Fibroblast of skin of right quadriceps (primary cell): Measurements from ENCODE around the gene KPNA2.
A peak's percentile ranks its signal among the peaks of the same experiment; 100 is the strongest.
"Not testable (repeated sequence)": the region's sequence is repeated elsewhere in the genome, so short reads cannot be mapped to it uniquely, and the experiment has no call there.

Experiments
- DNase-seq: peaks from one replicate; pipeline ENCODE4 v3.0.0-alpha.2; 2013

KPNA2 gene

DNA sequence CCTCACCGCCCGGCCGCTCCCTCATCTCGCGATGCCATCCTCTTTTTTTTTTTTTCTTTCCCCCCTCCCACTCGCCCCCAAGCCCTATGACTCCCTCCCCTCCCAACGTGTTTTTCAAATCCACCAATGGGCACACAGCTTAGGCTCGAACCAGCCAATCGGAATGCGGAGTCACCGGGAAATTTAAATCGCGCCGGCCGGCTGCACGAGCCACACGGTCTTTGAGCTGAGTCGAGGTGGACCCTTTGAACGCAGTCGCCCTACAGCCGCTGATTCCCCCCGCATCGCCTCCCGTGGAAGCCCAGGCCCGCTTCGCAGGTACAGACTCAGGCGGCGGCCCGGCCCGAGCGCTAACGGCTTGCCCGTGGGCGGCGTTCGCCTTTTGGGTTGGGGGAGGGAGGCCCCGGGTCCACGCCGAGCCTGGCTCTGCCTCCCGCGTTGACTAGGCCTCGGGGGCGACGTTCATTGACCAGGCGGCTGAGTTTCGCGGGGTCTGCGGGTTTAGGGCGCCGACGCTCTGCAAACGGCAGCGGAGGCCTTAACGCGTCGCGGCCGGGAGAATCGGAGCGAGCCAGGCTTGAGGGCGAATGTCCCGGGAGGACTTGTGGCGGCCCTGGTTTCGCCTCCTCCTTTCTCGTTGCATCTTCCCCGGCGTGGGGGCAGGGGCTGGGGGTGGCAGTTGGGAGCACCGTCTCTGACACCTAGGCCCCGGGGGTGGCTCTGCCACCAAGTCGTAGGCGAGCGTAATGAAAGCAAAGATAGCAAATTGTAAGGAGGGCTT, at the start of gene KPNA2:
KPNA2 (plus strand) TSS at position 213 of the 781 bp plus-strand sequence. CDS start 1,398 bp downstream, outside the sequence.
- peak; percentile 98 for DNase-seq

DNA sequence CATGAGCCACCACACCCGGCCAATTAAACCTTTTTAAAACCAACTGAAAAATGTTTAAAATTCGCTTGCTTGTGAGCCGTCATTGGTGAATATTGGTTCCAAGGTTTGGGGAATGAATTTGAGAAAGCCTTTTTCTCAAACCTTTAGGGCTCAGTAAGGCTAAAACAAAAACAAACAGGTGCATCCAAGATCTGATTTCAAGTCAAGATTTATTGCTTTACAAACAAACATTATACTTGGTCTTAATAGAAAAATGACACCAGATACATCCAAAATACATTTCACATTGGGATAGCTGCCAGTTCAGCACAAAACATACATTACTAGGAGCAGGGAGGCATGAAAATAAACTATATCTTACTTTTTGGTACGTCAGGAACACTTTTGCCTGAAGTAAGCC, 44.6 kb upstream of the KPNA2 start:
- no peak for DNase-seq

- DNase-seq = no peak
Measured at GRCh38 chr17:67992548-67993152, 42.9 kb upstream of the KPNA2 start.

GRCh38 chr17:67993153-67993997, 42.2 kb upstream of the KPNA2 start:
- peak; percentile 85 for DNase-seq

- no peak for DNase-seq
Measured at GRCh38 chr17:67993998-67994361, 41.6 kb upstream of the KPNA2 start.

GRCh38 chr17:67994817-67995569, 40.5 kb upstream of the KPNA2 start:
- DNase-seq = peak; percentile 63

- no peak for DNase-seq
Measured at GRCh38 chr17:67995570-67996263, 39.8 kb upstream of the KPNA2 start.

- DNase-seq = peak; percentile 30
Measured at GRCh38 chr17:67996301-67997171, 39.0 kb upstream of the KPNA2 start, which contains the start of gene C17orf58. Gene C17orf58 (minus strand): TSS chr17:67996469. CDS start chr17:67996198, 271 bp downstream.

GRCh38 chr17:67998466-67998865, 37.1 kb upstream of the KPNA2 start:
- peak; percentile 38 for DNase-seq

- DNase-seq = no peak
Measured at GRCh38 chr17:67999291-67999911, 36.1 kb upstream of the KPNA2 start.

GRCh38 chr17:68004201-68004600, 31.3 kb upstream of the KPNA2 start:
- DNase-seq = no peak

GRCh38 chr17:68006797-68007196, 28.7 kb upstream of the KPNA2 start:
- no peak for DNase-seq

GRCh38 chr17:68011199-68011665, 24.3 kb upstream of the KPNA2 start:
- no peak for DNase-seq

DNA sequence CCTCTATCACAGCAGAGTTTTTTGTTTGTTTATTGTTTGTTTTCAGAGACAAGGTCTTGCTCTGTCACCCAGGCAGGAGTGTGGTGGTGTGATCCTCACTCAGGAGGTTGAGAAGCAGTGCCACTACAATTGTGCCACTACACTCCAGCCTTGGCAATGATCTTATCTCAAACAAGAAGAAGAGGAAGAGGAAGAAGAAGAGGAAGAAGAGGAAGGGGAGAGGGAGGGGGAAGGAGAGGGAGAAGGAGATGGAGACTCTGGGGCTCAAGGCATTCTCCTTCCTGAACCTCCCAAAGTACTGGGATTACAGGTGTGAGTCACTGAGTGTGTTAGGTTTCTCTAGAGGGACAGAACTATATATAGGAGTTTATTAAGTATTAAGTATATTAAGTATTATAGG, 22.1 kb upstream of the KPNA2 start:
- no peak for DNase-seq

DNA sequence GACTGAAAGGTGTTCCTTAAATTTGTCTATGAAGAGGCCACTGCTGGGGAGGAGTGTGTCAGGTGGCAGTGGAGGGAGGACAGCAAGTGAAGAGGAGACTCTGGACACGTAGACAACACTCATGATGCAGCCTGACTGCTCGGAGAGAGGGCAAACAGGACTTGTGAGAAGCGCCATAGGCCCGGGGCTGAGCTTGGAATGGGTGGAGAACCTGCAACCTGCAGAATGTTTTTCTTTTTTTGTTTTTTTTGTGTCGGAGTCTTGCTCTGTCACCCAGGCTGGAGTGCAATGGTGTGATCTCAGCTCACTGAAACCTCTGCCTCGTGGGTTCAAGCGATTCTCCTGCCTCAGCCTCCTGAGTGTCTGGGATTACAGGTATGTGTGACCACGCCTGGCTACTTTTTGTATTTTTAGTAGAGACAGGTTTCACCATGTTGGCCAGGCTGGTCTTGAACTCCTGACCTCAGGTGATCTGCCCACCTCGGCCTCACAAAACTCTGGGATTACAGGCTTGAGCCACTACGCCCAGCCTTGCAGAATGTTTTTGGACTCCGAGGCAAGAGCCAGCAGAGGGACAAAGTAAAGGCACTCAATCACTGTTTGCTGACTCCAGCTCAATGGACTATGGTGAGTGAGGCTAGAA, 20.3 kb upstream of the KPNA2 start:
- DNase-seq = no peak

- DNase-seq = no peak
Measured at GRCh38 chr17:68016838-68017237, 18.7 kb upstream of the KPNA2 start.

DNA sequence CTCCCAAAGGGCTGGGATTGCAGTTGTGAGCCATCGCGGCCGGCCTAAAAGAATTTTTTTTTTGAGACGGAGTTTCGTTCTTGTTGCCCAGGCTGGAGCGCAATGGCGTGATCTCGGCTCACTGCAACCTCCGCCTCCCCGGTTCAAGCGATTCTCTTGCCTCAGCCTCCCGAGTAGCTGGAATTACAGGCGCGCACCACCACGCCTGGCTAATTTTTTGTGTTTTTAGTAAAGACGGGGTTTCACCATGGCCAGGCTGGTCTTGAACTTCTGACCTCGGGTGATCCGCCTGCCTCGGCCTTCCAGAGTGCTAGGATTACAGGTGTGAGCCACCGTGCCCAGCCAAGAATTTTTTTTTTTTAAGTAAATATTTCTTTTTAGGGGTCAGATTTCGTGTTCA, 17.0 kb upstream of the KPNA2 start:
- not testable (repeated sequence) for DNase-seq

DNA sequence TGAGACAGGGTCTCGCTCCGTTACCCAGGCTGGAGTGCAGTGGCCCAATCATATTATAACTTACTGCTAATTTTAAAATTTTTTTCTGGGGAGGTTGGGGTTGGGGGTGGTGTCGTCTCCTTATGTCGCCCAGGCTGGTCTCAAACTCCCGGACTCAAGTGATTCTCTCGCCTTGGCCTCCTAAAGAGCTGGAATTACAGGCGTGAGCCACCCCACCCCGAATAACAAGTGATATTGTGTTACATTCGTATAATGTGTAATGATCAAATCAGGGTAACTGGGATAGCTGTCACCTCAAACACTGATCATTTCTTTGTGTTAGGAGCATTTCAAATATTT, 16.2 kb upstream of the KPNA2 start:
- DNase-seq = no peak

DNA sequence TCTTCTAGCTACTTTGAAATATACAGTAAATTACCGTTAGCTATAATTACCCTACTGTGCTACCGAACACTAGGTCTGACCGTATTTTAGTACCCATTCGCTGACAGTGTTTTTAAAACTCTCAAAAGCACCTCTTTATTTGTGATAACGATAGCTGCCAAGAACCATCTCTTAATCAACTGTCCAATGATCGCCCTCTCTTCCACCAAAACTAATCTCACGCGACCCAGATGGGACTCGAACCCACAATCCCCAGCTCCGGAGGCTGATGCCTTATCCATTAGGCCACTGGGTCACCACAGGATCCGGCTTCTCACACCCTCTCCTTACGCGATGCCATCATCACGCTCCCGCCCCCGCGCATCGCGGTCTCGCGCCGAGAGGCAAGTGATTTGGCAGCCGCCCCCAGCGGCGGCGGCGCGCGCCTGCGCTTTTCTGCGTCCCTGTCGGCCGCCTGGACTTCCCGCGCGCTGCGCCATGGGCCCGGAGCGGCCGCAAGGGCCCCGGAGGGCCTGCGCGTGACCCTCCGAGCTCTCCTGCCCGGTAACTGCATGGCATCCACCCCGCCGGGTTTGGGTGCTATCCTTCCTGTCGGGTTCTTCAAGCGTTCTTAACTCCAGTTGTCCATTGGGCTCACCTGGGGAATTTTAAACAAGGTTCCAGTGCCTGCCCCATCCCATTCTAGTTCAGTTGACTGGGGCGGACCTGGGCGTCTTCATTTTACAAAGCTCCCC, 15.7 kb upstream of the KPNA2 start:
- peak; percentile 95 for DNase-seq

GRCh38 chr17:68020409-68020756, 15.2 kb upstream of the KPNA2 start:
- no peak for DNase-seq
